Mesenchymal stem cell (in vitro differentiated cells and primary cell): ENCODE data around the gene MS4A1.

Experiments used
- DNase-seq: peaks from one replicate; pipeline ENCODE4 v3.0.0-alpha.2; 2013
- H2AFZ ChIP-seq: one replicate; pipeline ENCODE4 v1.6.1; 2013; ENCODE audit warnings: low read depth, mild to moderate bottlenecking, control low read depth, inconsistent platforms, low read length, moderate library complexity
- H2AK5ac ChIP-seq: 2 replicates; pipeline ENCODE4 v1.6.1; 2013; ENCODE audit warnings: low read length, moderate library complexity, mild to moderate bottlenecking, inconsistent platforms; ENCODE audit not compliant: severe bottlenecking
- H2BK120ac ChIP-seq: one replicate; pipeline ENCODE4 v1.6.1; 2013; ENCODE audit warnings: low read depth, mild to moderate bottlenecking, inconsistent platforms, low read length, moderate library complexity
- H2BK12ac ChIP-seq, 2 experiments: one replicate each; pipeline ENCODE4 v1.6.1; 2013; ENCODE audit warnings: inconsistent platforms in 2 of 2, low read length in 2 of 2, mild to moderate bottlenecking in 2 of 2, moderate library complexity in 2 of 2, control low read depth in 1 of 2
- H2BK15ac ChIP-seq: one replicate; pipeline ENCODE4 v1.6.1; 2013; ENCODE audit warnings: mild to moderate bottlenecking, low read depth, inconsistent platforms; ENCODE audit not compliant: poor library complexity, severe bottlenecking
- H2BK5ac ChIP-seq: 2 replicates; pipeline ENCODE4 v1.6.1; 2013; ENCODE audit warnings: low read depth, mild to moderate bottlenecking, low read length, control low read depth, inconsistent platforms; ENCODE audit not compliant: poor library complexity, severe bottlenecking
- H3K14ac ChIP-seq, 2 experiments: one replicate each; pipeline ENCODE4 v1.6.1; 2013; ENCODE audit warnings: inconsistent platforms in 2 of 2, low read length in 2 of 2, control low read depth in 1 of 2, mild to moderate bottlenecking in 1 of 2, moderate library complexity in 1 of 2
- H3K18ac ChIP-seq, 2 experiments: one replicate each; pipeline ENCODE4 v1.6.1; 2013; ENCODE audit warnings: inconsistent platforms in 2 of 2, low read length in 2 of 2, control low read depth in 1 of 2, low read depth in 1 of 2, mild to moderate bottlenecking in 1 of 2
- H3K23ac ChIP-seq, 2 experiments: one replicate each; pipeline ENCODE4 v1.6.1; 2013; ENCODE audit warnings: inconsistent platforms in 2 of 2, low read length in 2 of 2, mild to moderate bottlenecking in 2 of 2, moderate library complexity in 2 of 2, control low read depth in 1 of 2
- H3K27ac ChIP-seq: 2 replicates; pipeline ENCODE4 v1.5.1; 2013; ENCODE audit warnings: mild to moderate bottlenecking, moderate library complexity, low read length, control low read depth, inconsistent platforms; ENCODE audit not compliant: poor library complexity, severe bottlenecking
- H3K27me3 ChIP-seq, 2 experiments: 2 replicates each; pipeline versions ENCODE4 v1.6.1 to v1.7.0; 2013; ENCODE audit warnings: low read length in 2 of 2, mild to moderate bottlenecking in 2 of 2, moderate library complexity in 2 of 2, control low read depth in 1 of 2, inconsistent platforms in 1 of 2; ENCODE audit not compliant: control insufficient read depth in 1 of 2, insufficient read depth in 1 of 2
- H3K36me3 ChIP-seq, 2 experiments: 2 replicates each; pipeline versions ENCODE4 v1.6.1 to v1.7.0; 2013; ENCODE audit warnings: low read length in 2 of 2, control low read depth in 1 of 2, inconsistent platforms in 1 of 2, low read depth in 1 of 2, mild to moderate bottlenecking in 1 of 2; ENCODE audit not compliant: insufficient read depth in 2 of 2, control insufficient read depth in 1 of 2
- H3K4ac ChIP-seq, 2 experiments: one replicate each; pipeline ENCODE4 v1.6.1; 2013; ENCODE audit warnings: inconsistent platforms in 2 of 2, low read length in 2 of 2, mild to moderate bottlenecking in 2 of 2, moderate library complexity in 2 of 2, control low read depth in 1 of 2, low read depth in 1 of 2
- H3K4me1 ChIP-seq: 2 replicates; pipeline ENCODE4 v1.6.1; 2013; ENCODE audit warnings: low read depth, low read length, control low read depth; ENCODE audit not compliant: control insufficient read depth, insufficient read depth
- H3K4me2 ChIP-seq: 2 replicates; pipeline ENCODE4 v1.6.1; 2013; ENCODE audit warnings: low read length, mild to moderate bottlenecking, inconsistent platforms; ENCODE audit not compliant: poor library complexity, severe bottlenecking
- H3K4me3 ChIP-seq, 2 experiments: 2 replicates each; pipeline versions ENCODE4 v1.5.1 to v1.7.0; 2013; ENCODE audit warnings: low read length in 2 of 2, mild to moderate bottlenecking in 2 of 2, control low read depth in 1 of 2, low read depth in 1 of 2; ENCODE audit not compliant: insufficient read depth in 1 of 2
- H3K79me1 ChIP-seq: replicated peaks from 2 replicates; pipeline ENCODE4 v1.6.1; 2013; ENCODE audit warnings: mild to moderate bottlenecking, control low read depth, low read length, inconsistent platforms; ENCODE audit not compliant: poor library complexity, severe bottlenecking
- H3K9ac ChIP-seq: 2 replicates; pipeline ENCODE4 v1.7.0; 2013; ENCODE audit warnings: mild to moderate bottlenecking, low read length, moderate library complexity
- H3K9me3 ChIP-seq: 2 replicates; pipeline ENCODE4 v1.7.0; 2013; ENCODE audit warnings: mild to moderate bottlenecking, low read length; ENCODE audit not compliant: control insufficient read depth
- H4K8ac ChIP-seq: one replicate; pipeline ENCODE4 v1.6.1; 2013; ENCODE audit warnings: inconsistent platforms, mild to moderate bottlenecking, low read length, moderate library complexity
- H4K91ac ChIP-seq: one replicate; pipeline ENCODE4 v1.6.1; 2013; ENCODE audit warnings: mild to moderate bottlenecking, low read length, inconsistent platforms
- WGBS: methylation state at CpG from one replicate; pipeline ENCODE4 v1.1.7; 2013; ENCODE audit warnings: mixed read lengths; 5-methylcytosine and 5-hydroxymethylcytosine counted together

The MS4A1 gene

DNA sequence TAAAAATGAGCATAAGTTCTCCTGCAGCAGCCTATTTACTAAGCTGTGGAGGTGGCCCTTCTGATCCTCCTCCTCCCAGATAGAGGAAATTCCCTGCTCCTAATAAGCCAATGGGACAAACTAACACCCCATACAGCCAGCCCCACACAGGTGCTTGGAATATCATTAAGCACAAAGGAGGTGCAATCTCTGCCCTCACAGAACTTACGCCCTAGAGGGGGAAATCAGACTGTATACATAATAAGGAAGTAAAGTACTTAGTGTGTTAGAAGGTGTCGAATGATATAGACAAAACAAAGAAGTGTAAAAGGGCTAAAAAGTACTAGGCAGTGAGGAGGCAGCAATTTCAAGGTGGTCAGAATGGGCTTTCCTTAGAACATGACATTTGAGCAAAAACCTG lies 42.8 kb downstream of the MS4A1 start:
- Histone ChIP-seq H2BK12ac (no peak overlapping the region), H2BK120ac (no peak overlapping the region), H3K4ac (no peak overlapping the region), H3K23ac (no peak overlapping the region), H3K9me3 (no peaks in the 10 kb centered on the region), H3K27me3 (no peaks in the 10 kb centered on the region), H4K8ac (no peak overlapping the region), H2BK5ac (no peak overlapping the region), H2BK15ac (no peak overlapping the region), H3K36me3 (no peaks in the 10 kb centered on the region), H3K4me3 (no peak overlapping the region), H2AFZ (no peak overlapping the region), H3K18ac (no peak overlapping the region), H3K27ac (peak overlapping the region; percentile 83), H3K4me1 (peaks cover 5% of the 10 kb centered on the region), H3K9ac (no peak overlapping the region), H2AK5ac (peak overlapping the region; percentile 57), H3K4me2 (no peak overlapping the region), H3K79me1 (no peaks in the 10 kb centered on the region), H4K91ac (no peak overlapping the region), H3K14ac (no peak overlapping the region)
- WGBS: 62% methylated on average over 2 of the region's 2 CpGs
- no peak for DNase-seq

- Histone ChIP-seq H3K18ac (no peak overlapping the region), H4K8ac (no peak overlapping the region), H3K4me1 (peaks cover 5% of the 10 kb centered on the region), H3K27ac (peak overlapping the region; percentile 83), H3K4me2 (no peak overlapping the region), H3K27me3 (no peaks in the 10 kb centered on the region), H3K79me1 (no peaks in the 10 kb centered on the region), H3K9me3 (no peaks in the 10 kb centered on the region), H2BK120ac (no peak overlapping the region), H4K91ac (no peak overlapping the region), H3K14ac (no peak overlapping the region), H2AFZ (no peak overlapping the region), H2BK15ac (no peak overlapping the region), H2BK12ac (no peak overlapping the region), H3K23ac (peak overlapping the region in 1 of 2 experiments; percentile 9), H2BK5ac (no peak overlapping the region), H3K4me3 (no peak overlapping the region), H3K4ac (no peak overlapping the region), H3K9ac (no peak overlapping the region), H2AK5ac (no peak overlapping the region), H3K36me3 (no peaks in the 10 kb centered on the region)
- WGBS: 78% methylated on average over 4 of the region's 4 CpGs
- DNase-seq: no peak
Measured at GRCh38 chr11:60498853-60499252, 43.2 kb downstream of the MS4A1 start.

DNA sequence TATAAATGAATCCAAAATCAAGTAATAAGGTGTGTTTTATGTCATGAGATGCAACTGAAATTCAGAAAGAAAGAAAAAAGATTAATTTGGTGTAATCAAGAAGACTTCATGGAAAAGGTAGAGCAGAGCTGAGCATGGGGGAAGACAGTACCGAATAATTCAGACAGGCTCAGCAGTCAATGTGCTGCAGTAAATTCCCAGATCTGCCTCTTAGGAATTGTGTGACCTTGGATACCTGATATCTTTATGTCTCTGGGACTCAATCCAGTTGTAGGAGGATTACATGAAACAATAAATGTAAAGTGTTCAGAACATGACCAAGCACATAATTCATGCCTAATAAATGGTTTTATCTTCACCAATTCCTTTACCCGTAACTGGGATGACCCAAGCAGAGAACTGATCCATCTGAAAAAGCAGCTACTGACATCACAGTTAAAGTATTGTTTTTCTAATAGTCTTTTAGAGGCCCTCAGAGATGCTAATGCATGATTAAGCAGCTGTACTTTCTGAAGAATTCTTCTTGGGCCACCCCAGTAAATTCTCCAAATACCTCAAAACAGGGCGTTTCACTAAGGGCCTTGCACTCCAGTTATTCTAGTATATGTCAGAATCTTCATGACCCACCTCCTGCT lies 44.7 kb downstream of the MS4A1 start:
- Histone ChIP-seq H3K4ac (no peak overlapping the region), H3K4me3 (no peak overlapping the region), H3K27me3 (no peaks in the 10 kb centered on the region), H2BK5ac (no peak overlapping the region), H2BK15ac (no peak overlapping the region), H3K14ac (no peak overlapping the region), H4K91ac (no peak overlapping the region), H3K18ac (no peak overlapping the region), H3K23ac (no peak overlapping the region), H3K9me3 (no peaks in the 10 kb centered on the region), H3K4me2 (no peak overlapping the region), H4K8ac (no peak overlapping the region), H3K79me1 (no peaks in the 10 kb centered on the region), H2AK5ac (no peak overlapping the region), H2AFZ (no peak overlapping the region), H2BK120ac (no peak overlapping the region), H3K27ac (peak overlapping the region; percentile 95), H3K36me3 (no peaks in the 10 kb centered on the region), H2BK12ac (no peak overlapping the region), H3K4me1 (peaks cover 5% of the 10 kb centered on the region), H3K9ac (no peak overlapping the region)
- DNase-seq: no peak
- 49% methylated on average over 3 of the region's 3 CpGs for WGBS

- Histone ChIP-seq H3K18ac (no peak overlapping the region), H3K4me3 (no peak overlapping the region), H2BK15ac (no peak overlapping the region), H3K23ac (no peak overlapping the region), H2AFZ (no peak overlapping the region), H3K4me1 (peaks cover 5% of the 10 kb centered on the region), H3K79me1 (no peaks in the 10 kb centered on the region), H3K27ac (no peak overlapping the region), H2AK5ac (peak overlapping the region; percentile 87), H3K9ac (no peak overlapping the region), H3K4ac (no peak overlapping the region), H2BK120ac (no peak overlapping the region), H3K9me3 (peaks cover 3% of the 10 kb centered on the region), H2BK12ac (no peak overlapping the region), H4K8ac (no peak overlapping the region), H3K14ac (no peak overlapping the region), H3K27me3 (no peaks in the 10 kb centered on the region), H3K4me2 (no peak overlapping the region), H3K36me3 (no peaks in the 10 kb centered on the region), H2BK5ac (no peak overlapping the region), H4K91ac (no peak overlapping the region)
- DNase-seq: no peak
- WGBS: 53% methylated on average over 2 of the region's 3 CpGs
Measured at GRCh38 chr11:60502221-60502775, 46.7 kb downstream of the MS4A1 start.
